GM12878 (cell line): Measurements from ENCODE around the gene KCNC4. TPM values are rescaled to one million over a fixed set of nuclear protein-coding genes. Genes with fewer than 3 reads are reported as not detected.

Experiments
- ATAC-seq: fragments of 200-7000 bp; cut with Tn5 transposase; 3 replicates; pipeline ENCODE4 v1.9.1; 2020; ENCODE audit warnings: mild to moderate bottlenecking, moderate library complexity
- BruUV-seq: library from RNA; stranded (reverse); fragments of 400-500 nt; replicated peaks from 2 replicates; lab custom pipeline; 2021; lab: Mats Ljungman, UMichigan
- CTCF ChIA-PET: fragments of 300-600 bp; sonication (Branson Sonifier 250); formaldehyde crosslinking; extraction: SDS; loops from one replicate; lab custom pipeline; 2021; ENCODE audit warnings: inconsistent platforms; lab: Yijun Ruan, JAX
- POLR2A ChIA-PET: fragments of 350-600 bp; formaldehyde crosslinking; extraction: SDS; loops from one replicate; lab custom pipeline; 2021; ENCODE audit warnings: inconsistent platforms; lab: Charles Lee
- RAD21 ChIA-PET: fragments of 300-600 bp; sonication (Branson Sonifier 250); formaldehyde crosslinking; loops from one replicate; lab custom pipeline; 2023; ENCODE audit warnings: antibody characterized with exemption; ENCODE audit not compliant: unreplicated experiment; lab: Charles Lee
- SMC1A ChIA-PET: fragments of 300-600 bp; sonication (Branson Sonifier 250); formaldehyde crosslinking; loops from one replicate; lab custom pipeline; 2023; ENCODE audit not compliant: unreplicated experiment, uncharacterized antibody; lab: Charles Lee
- DNase-seq: peaks from one replicate; pipeline ENCODE4 v3.0.0-alpha.2; 2011; ENCODE audit warnings: low read depth, low spot score
- FAIRE-seq: peaks from 3 replicates; lab custom pipeline; 2011; peaks lifted over from hg19 to GRCh38; lab: Jason Lieb, UNC
- H2AFZ ChIP-seq: 2 replicates; pipeline ENCODE4 v1.6.0; 2011; ENCODE audit warnings: low read depth, low read length, control low read depth; ENCODE audit not compliant: control insufficient read depth
- H3K27ac ChIP-seq: 2 replicates; pipeline ENCODE4 v1.5.1; 2011; ENCODE audit warnings: control low read depth; ENCODE audit not compliant: control insufficient read depth, insufficient read depth
- H3K27me3 ChIP-seq, 2 experiments: replicated peaks in 1 of 2; 2 replicates each; pipeline versions ENCODE4 v1.6.0 to v1.6.1; 2011; ENCODE audit warnings: low read length in 1 of 2; ENCODE audit not compliant: control insufficient read depth in 2 of 2, insufficient read depth in 2 of 2
- H3K36me3 ChIP-seq, 2 experiments: 2 replicates each; pipeline ENCODE4 v1.5.1; 2011; ENCODE audit warnings: low read length in 1 of 2; ENCODE audit not compliant: control insufficient read depth in 2 of 2, insufficient read depth in 2 of 2
- H3K4me1 ChIP-seq: 2 replicates; pipeline ENCODE4 v1.6.1; 2011; ENCODE audit warnings: mild to moderate bottlenecking, low read length, moderate library complexity, mixed read lengths; ENCODE audit not compliant: control insufficient read depth, insufficient read depth
- H3K4me2 ChIP-seq: 2 replicates; pipeline ENCODE4 v1.6.0; 2011; ENCODE audit warnings: control low read depth; ENCODE audit not compliant: control insufficient read depth, insufficient read depth
- H3K4me3 ChIP-seq: fragments of 200-600 bp; sonication (generic); 2 replicates; pipeline ENCODE4 v1.5.1; 2016
- H3K79me2 ChIP-seq: 2 replicates; pipeline ENCODE4 v1.6.0; 2011; ENCODE audit warnings: low read length; ENCODE audit not compliant: control insufficient read depth, insufficient read depth
- H3K9ac ChIP-seq: 2 replicates; pipeline ENCODE4 v1.8.0; 2011; ENCODE audit warnings: low read length, control low read depth, mixed read lengths; ENCODE audit not compliant: control insufficient read depth, insufficient read depth
- H3K9me3 ChIP-seq: replicated peaks from 3 replicates; pipeline ENCODE4 v1.5.1; 2011; ENCODE audit warnings: mild to moderate bottlenecking, low read length; ENCODE audit not compliant: control insufficient read depth, insufficient read depth
- H4K20me1 ChIP-seq: 2 replicates; pipeline ENCODE4 v1.6.0; 2011; ENCODE audit not compliant: control insufficient read depth, insufficient read depth
- LARP7 ChIP-seq: fragments of 450-650 bp; IDR thresholded peaks from 2 replicates; pipeline ENCODE4 v1.6.1; 2017; ENCODE audit warnings: mild to moderate bottlenecking
- MEF2B ChIP-seq: fragments of 450-650 bp; IDR thresholded peaks from 2 replicates; pipeline ENCODE4 v1.6.1; 2018; ENCODE audit warnings: mild to moderate bottlenecking, moderate library complexity; ENCODE audit not compliant: partially characterized antibody, poor library complexity, severe bottlenecking
- MYC ChIP-seq: IDR thresholded peaks from 2 replicates; pipeline ENCODE4 v1.6.1; 2011; ENCODE audit warnings: mild to moderate bottlenecking, low read length, moderate library complexity, inconsistent platforms; ENCODE audit not compliant: insufficient read depth, insufficient replicate concordance, insufficient read length, severe bottlenecking
- NFYB ChIP-seq: IDR thresholded peaks from 2 replicates; pipeline ENCODE4 v1.6.1; 2011; ENCODE audit warnings: low read depth, mild to moderate bottlenecking, low read length, improper control_type of control experiment, moderate library complexity; ENCODE audit not compliant: insufficient read depth
- NKRF ChIP-seq: fragments of 450-650 bp; conservative IDR thresholded peaks from 2 replicates; pipeline ENCODE4 v1.6.1; 2017; ENCODE audit warnings: mild to moderate bottlenecking, moderate library complexity
- POLR2AphosphoS5 ChIP-seq: IDR thresholded peaks from 2 replicates; pipeline ENCODE4 v1.6.1; 2011; ENCODE audit warnings: mild to moderate bottlenecking, low read length, inconsistent platforms
- RFX5 ChIP-seq: IDR thresholded peaks from 2 replicates; pipeline ENCODE4 v1.6.1; 2011; ENCODE audit warnings: low read depth, low read length, improper control_type of control experiment
- SREBF2 ChIP-seq: IDR thresholded peaks from 2 replicates; pipeline ENCODE4 v1.6.1; 2012; ENCODE audit warnings: mild to moderate bottlenecking, low read length
- STAT1 ChIP-seq: fragments of 450-650 bp; conservative IDR thresholded peaks from 2 replicates; pipeline ENCODE4 v1.6.1; 2014; ENCODE audit warnings: antibody characterized with exemption, mild to moderate bottlenecking
- WRNIP1 ChIP-seq: IDR thresholded peaks from 2 replicates; pipeline ENCODE4 v1.6.1; 2011; ENCODE audit warnings: low read depth, low read length, improper control_type of control experiment, borderline replicate concordance
- ZNF207 ChIP-seq: fragments of 450-650 bp; IDR thresholded peaks from 2 replicates; pipeline ENCODE4 v1.6.1; 2014; ENCODE audit warnings: antibody characterized with exemption, mild to moderate bottlenecking, borderline replicate concordance
- WGBS: methylation state at CpG from one replicate; pipeline ENCODE4 v1.1.6; 2016; ENCODE audit warnings: low lambda C conversion rate; ENCODE audit not compliant: insufficient replicate concordance, insufficient coverage; ENCODE audit errors: missing lambda C conversion rate; 5-methylcytosine and 5-hydroxymethylcytosine counted together
- in situ Hi-C: fragments of 300-500 bp; cut with MboI; formaldehyde crosslinking; loops from 9 replicates; pipeline ENCODE4 v1.14.3; 2018; ENCODE audit warnings: mixed read lengths
- intact Hi-C: fragments of 100-400 bp; cut with micrococcal nuclease; formaldehyde crosslinking; loops from one replicate; pipeline ENCODE4 v1.14.2; 2022; ENCODE audit not compliant: unreplicated experiment
- polyA plus RNA-seq, 11 experiments: library from polyadenylated mRNA; depleted of rRNA in 4 of 11; unstranded in 6 of 11; stranded (reverse) in 5 of 11; fragments of >200 nt; fragmentation: Nextera tagmentation in 4 of 11; fragmentation: Illumina TruSeq in 1 of 11; extraction: Ambion mirVana in 4 of 11; extraction: Trizol in 1 of 11; gene quantifications; 1 replicate in 1 of 11; 2 replicates in 10 of 11; pipeline versions ENCODE4 v1.2.1 to v1.2.3, GENCODE V29; 2011 to 2016; ENCODE audit warnings: inconsistent platforms in 2 of 11, missing spikeins in 2 of 11, low read depth in 1 of 11
- total RNA-seq, 4 experiments: library from RNA; depleted of rRNA in 3 of 4; stranded (reverse); fragments of >200 nt in 3 of 4; fragmentation: Illumina TruSeq in 1 of 4; extraction: Trizol in 1 of 4; gene quantifications; 2 replicates each; pipeline versions ENCODE4 v1.2.1 to v1.2.3, GENCODE V29; 2013 to 2021

Gene KCNC4
- total and polyA plus RNA-seq, 10 of the 15 experiments (the other 5 are each of a cell fraction or from before 2014, with no cell fraction given): 0.06 to 1.7 (median 0.36) TPM

- H4K20me1 ChIP-seq: no peaks in the 10 kb centered on the region
- 55% methylated on average over 4 of the region's 4 CpGs for WGBS
- RAD21 ChIA-PET: no interaction called here
- no TSS peak for BruUV-seq
- no peaks in the 10 kb centered on the region; a peak in 1 of 4 replicates for H3K27me3 ChIP-seq
- intact Hi-C loops (no loop called here), in situ Hi-C loops (no loop called here)
- no peaks in the 10 kb centered on the region for H3K4me1 ChIP-seq
- POLR2A ChIA-PET: no interaction called here
- H2AFZ ChIP-seq: no peak overlapping the region
- no peak overlapping the region for H3K27ac ChIP-seq
- ATAC-seq (no peak), DNase-seq (no peak), FAIRE-seq (no peak)
- no peak overlapping the region for H3K9ac ChIP-seq
- SMC1A ChIA-PET: interaction anchor here (1.3 kb wide), 1 partner anchor 40 kb away, joined by 3 read pairs; no protein-coding TSS in a partner anchor
- CTCF ChIA-PET: interaction anchor here (0.8 kb wide), 1 partner anchor 82 kb away, joined by 3 read pairs; no protein-coding TSS in a partner anchor
- H3K36me3 ChIP-seq: no peaks in the 10 kb centered on the region
- no peaks in the 10 kb centered on the region for H3K9me3 ChIP-seq
- H3K4me3 ChIP-seq: no peak overlapping the region
- H3K4me2 ChIP-seq: no peak overlapping the region
- no peak for TF ChIP-seq NKRF
- TF ChIP-seq POLR2AphosphoS5: no peak
- TF ChIP-seq LARP7: no peak
- TF ChIP-seq NFYB: no peak
- no peak for TF ChIP-seq RFX5
- no peak for TF ChIP-seq ZNF207
- no peak for TF ChIP-seq MEF2B
- TF ChIP-seq SREBF2: no peak
- TF ChIP-seq WRNIP1: no peak
- TF ChIP-seq STAT1: no peak
- no peak for TF ChIP-seq MYC
- H3K79me2 ChIP-seq: no peaks in the 10 kb centered on the region
Measured at GRCh38 chr1:110249256-110249655, 39.1 kb downstream of the KCNC4 start.
